Brain pericyte (primary cell): ENCODE data around the gene JAML.

ENCODE experiments used
- DNase-seq: peaks from one replicate; pipeline ENCODE4 v3.0.0-alpha.2; 2012; ENCODE audit warnings: low read depth, low spot score

The JAML gene

GRCh38 chr11:118215765-118216164 is 9.0 kb downstream of the JAML start:
- DNase-seq, result no peak

GRCh38 chr11:118215262-118215661 is 9.5 kb downstream of the JAML start:
- DNase-seq, result no peak

DNA sequence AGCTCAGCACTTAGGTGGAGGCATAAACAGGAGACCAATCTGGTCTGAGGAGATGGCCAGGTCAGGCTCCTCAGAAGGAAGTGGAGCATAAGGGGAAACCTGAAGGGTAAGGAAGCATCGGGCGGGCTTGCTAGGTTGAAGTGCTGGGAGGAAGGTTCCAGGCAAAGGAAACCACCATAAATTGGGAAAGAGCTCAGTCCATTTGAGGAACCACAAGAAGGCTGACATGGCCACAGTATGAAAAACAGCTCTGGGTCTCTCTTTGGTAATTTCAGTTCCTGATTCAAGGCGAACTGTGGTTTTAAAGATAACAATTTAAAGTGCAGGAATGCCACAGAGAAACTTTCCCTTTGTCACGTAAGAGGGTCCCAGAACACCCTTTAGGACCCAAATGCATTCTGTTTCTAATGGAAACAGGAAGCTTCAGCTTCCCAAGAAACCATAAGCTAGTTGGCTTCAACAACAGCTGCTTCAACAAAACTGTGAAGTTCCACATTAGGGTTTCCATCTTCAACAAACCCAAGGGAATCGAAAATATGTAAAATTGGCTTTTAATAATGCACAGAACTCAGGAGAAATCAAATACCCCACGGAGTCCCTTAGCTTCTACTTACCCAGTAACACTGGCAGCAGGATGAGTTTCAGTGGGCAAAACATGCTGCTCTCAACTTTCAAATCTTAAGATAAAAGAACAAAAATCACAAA is 10.4 kb downstream of the JAML start:
- no peak for DNase-seq

GRCh38 chr11:118213781-118214180 is 11.0 kb downstream of the JAML start:
- no peak for DNase-seq

GRCh38 chr11:118213201-118213600 is 11.6 kb downstream of the JAML start:
- no peak for DNase-seq

- no peak for DNase-seq
These were observed 12.0 kb downstream of the JAML start for GRCh38 chr11:118212781-118213191.

GRCh38 chr11:118212131-118212725 is 12.6 kb downstream of the JAML start:
- no peak for DNase-seq

DNA sequence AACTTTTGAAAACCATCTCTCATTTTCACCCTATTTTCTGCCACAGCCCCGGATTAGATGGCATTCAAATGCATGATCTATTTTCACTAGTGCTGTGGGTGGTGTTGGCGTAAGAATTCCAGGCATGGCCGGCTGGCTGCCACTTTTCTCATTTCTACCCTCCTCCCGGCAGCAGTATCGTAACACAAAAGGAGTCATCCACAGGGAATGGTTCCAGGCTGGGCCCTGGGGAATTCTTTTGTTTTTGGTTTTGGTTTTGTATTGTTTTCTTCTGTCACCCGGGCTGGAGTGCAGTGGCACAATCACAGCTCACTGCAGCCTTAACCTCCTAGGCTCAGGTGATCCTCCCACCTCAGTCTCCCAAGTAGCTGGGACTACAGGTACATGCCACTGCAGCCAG is 13.8 kb downstream of the JAML start:
- no peak for DNase-seq

- DNase-seq, result no peak
These were observed 14.5 kb downstream of the JAML start for GRCh38 chr11:118210323-118210722.

DNA sequence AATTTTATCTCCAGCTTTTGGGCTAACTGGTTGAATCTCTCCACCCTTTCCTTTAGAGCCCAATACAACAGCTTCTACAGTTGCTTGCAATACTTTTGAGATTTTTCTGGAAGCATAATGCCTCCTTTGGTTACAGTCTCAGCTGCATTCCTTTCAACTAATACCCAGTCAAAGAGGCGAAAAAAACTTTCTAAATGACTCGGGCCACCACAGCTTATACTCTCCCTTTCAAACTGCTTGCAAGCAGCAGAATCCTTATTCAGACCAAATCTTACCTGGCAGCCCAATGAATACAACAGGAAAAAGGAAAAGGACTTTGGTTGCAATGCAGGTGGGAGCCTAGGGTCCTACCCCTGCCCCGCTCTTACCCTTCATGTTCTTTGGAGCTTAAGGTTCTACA is 15.8 kb downstream of the JAML start:
- no peak for DNase-seq

GRCh38 chr11:118207079-118207478 is 17.7 kb downstream of the JAML start:
- DNase-seq, result no peak

- no peak for DNase-seq
These were observed 18.3 kb downstream of the JAML start for GRCh38 chr11:118206391-118207031.

DNA sequence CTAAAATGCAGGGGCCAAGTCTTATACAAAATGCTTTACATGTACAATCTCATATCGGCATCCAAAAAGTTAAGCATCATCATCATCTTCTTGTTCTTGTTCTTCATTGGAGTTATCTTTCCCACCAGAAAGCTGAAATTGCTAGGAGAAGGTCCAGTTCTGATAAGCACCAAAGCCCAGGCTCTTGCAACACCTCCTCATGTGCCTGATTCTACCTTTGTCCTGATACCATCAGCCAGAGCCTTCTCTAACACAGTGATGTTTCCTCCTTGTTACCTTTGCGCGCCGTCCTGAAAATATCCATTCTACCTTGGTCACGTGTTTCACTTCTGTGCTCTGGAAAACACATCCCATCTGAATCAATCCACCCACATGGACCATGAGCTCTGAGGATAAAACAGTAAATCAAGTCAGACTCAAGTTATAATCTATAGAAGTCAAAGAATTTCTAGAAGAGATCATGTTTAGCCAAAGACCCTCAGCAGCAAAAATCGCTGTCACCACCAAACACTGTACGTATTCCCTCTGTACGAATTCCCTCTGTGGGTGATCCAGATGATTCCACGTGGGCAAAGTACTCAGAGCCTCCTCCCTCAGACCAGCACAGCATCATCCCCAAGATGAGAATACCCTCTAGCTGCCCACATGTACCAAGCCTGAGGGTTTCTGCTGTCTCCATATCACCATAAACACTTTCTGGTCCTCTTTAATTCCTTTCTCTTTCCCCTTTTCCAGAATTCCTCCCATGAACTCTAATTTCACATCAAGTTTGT is 19.0 kb downstream of the JAML start:
- no peak for DNase-seq

DNA sequence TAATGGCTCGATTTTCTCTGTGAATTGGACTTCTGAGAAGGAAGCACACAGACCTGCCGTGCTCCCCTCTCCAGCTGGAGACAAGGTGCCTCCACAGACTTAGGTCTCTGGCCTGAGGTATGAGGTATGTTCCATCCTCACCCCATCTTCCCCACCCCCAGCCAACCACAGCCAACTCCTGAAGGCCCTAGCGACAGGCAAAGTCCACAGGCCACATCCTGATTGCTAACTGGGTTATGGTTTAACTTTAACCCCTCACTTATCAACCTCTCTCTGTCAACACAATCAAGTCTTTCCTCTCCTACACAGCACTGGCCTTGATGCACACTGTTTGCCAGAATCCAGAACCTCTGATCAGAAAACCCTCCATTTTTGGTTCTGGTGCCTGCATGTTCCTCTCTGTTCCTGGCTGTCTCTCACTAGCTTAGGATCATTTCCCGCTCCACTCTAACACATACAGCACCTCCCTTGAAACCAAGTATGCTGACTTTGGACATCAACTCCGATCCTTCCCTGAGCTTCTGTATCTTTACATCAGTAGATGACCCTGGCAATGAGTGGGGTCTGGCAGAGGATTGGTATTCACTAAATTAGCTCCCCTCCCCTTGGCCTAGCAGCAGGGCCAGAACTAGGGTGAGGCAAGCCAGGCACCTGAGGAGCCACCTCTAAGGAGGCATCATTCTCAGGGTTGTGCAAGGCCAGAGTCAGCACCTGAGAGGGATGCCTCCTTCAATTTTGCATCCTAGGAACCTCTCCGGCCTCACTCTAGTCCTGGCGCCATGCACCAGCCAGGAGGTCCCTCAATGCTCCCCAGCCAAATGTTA is 22.0 kb downstream of the JAML start:
- no peak for DNase-seq

DNA sequence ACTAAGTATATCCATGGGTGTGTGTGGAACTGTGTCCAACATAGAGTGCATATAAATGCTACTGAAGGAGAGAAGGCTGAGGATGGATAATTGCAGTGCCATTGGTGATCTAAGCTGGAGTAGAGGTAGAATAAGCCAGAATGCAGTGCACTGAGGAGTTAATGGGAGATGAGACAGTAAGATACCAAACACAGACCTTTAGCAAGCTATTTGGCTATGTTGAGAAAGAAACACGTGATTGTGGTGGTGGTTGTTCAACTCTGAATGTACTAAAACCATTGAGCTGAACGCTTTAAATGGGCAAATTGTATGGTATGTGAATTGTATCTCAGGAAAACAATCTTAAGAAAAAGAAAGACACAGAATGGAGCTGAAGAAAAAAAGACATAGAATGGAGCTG is 22.8 kb downstream of the JAML start:
- no peak for DNase-seq

DNA sequence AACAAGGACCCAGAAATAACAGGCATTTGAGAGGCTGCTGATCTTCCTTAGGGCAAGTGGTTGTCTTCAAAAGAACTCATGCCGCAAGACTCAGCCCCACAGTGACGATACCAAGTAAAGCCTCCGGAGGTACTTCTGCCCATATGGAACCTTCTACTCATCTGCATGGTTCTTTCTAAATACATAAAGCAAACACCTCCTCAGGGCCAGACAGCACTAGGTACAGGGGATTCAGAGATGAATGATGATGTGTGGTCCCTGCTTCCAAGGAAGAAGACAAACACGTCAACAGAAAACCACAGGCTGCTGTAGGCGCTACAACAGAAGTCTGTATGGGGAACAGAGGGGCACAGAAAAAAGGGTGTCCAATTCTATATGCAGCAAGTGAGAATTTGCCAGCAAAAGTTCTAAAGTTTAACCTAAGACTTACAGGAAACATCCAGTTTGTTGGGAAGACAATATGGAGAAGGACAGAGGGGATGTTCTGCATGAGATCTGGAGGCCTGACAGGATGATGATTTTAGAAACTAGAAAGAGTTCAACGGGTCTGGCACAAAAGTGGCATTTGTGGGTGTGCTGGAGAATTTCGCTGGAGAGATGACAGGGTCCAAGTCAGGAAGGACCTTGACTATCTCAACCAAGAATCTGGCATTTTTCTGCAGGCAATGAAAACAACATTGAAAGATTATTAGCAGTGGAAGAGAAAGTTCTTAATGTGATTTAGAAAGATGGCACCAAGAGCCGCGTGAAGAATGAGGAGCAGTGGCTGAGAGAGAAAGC is 23.7 kb downstream of the JAML start:
- DNase-seq, result no peak

- DNase-seq, result no peak
These were observed 24.3 kb downstream of the JAML start for GRCh38 chr11:118200497-118200896.

- no peak for DNase-seq
These were observed 25.7 kb downstream of the JAML start for GRCh38 chr11:118199135-118199534.

- DNase-seq, result no peak
These were observed 26.4 kb downstream of the JAML start for GRCh38 chr11:118198370-118198769.

DNA sequence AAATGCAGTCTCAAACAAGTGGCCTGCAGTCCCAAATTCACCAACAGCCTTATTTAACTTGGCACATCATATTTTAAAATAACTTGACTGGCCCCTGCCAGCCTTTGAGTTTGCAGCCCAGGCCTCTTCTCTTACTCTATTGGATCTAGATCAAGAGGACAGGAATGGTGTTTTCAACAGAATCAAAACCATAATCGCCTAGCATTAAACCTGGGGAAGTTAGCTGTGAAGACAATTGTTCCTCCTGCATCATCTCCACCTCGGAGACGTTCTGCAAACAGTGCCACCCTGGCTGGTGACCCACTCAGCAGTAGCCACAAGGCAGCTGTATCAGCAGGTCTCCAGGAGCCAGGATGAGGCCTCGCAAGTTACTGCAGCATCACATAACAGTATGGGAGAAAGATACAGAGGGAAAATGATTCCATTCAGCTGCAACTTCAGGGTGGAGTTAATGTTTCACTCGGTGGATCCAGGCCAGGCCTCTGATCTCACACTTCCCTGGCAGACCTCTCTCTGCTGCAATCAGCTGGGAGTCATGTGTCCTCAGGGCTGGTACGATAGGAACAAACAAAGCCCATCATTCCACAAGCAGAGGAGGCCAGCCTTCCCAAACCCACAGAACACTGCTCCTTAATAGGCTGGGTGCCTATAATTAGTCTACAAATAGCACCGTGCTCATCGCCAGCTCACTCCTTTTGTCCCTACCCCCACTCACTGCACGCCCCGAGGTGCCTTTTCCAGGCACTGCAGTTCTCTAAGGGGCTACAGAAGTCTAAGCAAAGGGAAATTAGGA is 29.8 kb downstream of the JAML start:
- DNase-seq, result no peak
